H1 (cell line): Measurements from ENCODE around the gene RIPK4. TPM values are rescaled to one million over a fixed set of nuclear protein-coding genes. Genes with fewer than 3 reads are reported as not detected.

Experiments used
- ATF2 ChIP-seq: IDR thresholded peaks from 2 replicates; pipeline ENCODE4 v1.6.1; 2012; ENCODE audit warnings: low read length, inconsistent platforms
- CHD7 ChIP-seq: fragments of 300-600 bp; sonication (generic); IDR thresholded peaks from 2 replicates; pipeline ENCODE4 v1.7.1; 2012; ENCODE audit warnings: low read length, moderate library complexity, mild to moderate bottlenecking, inconsistent platforms; ENCODE audit not compliant: insufficient replicate concordance
- EP300 ChIP-seq, 2 experiments: IDR thresholded peaks; 1 replicate in 1 of 2; 2 replicates in 1 of 2; pipeline ENCODE4 v1.6.1; 2011 to 2012; ENCODE audit warnings: low read depth in 2 of 2, low read length in 2 of 2, mild to moderate bottlenecking in 2 of 2, borderline replicate concordance in 1 of 2, inconsistent platforms in 1 of 2, moderate library complexity in 1 of 2
- HDAC6 ChIP-seq: IDR thresholded peaks from one replicate; pipeline ENCODE4 v1.7.1; 2012; ENCODE audit warnings: low read depth, mild to moderate bottlenecking, inconsistent platforms, low read length, moderate library complexity
- KDM4A ChIP-seq: IDR thresholded peaks from one replicate; pipeline ENCODE4 v1.7.1; 2012; ENCODE audit warnings: low read depth, mild to moderate bottlenecking, moderate library complexity, low read length, inconsistent platforms; ENCODE audit not compliant: severe bottlenecking
- POU5F1 ChIP-seq: IDR thresholded peaks from 2 replicates; pipeline ENCODE4 v1.6.1; 2011; ENCODE audit warnings: low read depth, mild to moderate bottlenecking, low read length, moderate library complexity
- TCF12 ChIP-seq: IDR thresholded peaks from 2 replicates; pipeline ENCODE4 v1.6.1; 2011; ENCODE audit warnings: low read depth, mild to moderate bottlenecking, low read length
- polyA plus RNA-seq, 7 experiments: library from polyadenylated mRNA; depleted of rRNA in 3 of 7; stranded (reverse) in 5 of 7; unstranded in 2 of 7; fragments of >200 nt in 5 of 7; fragments of 200-250 nt in 2 of 7; gene quantifications; 1 replicate in 5 of 7; 2 replicates in 1 of 7; 4 replicates in 1 of 7; pipeline versions ENCODE4 v1.2.1 to v1.2.3, GENCODE V29; 2011 to 2013; ENCODE audit warnings: missing spikeins in 2 of 7, mixed read lengths in 2 of 7
- total RNA-seq: library from RNA; stranded (reverse); fragmentation: NEBNext Ultra II Directional; extraction: Animal tissue kit (Norgen Biotek cat#: 25700); gene quantifications from 2 replicates; pipeline ENCODE4 v1.2.1, GENCODE V29; 2021
- TF ChIP-seq, protein P1 (sequence below): IDR thresholded peaks from 2 replicates; pipeline ENCODE4 v1.6.1; 2011; ENCODE audit warnings: low read depth, mild to moderate bottlenecking, low read length; ENCODE audit not compliant: insufficient read depth

Gene RIPK4
- total and polyA plus RNA-seq, 2 of the 8 experiments (the other 6 are each of a cell fraction or from before 2014, with no cell fraction given) = 2.7 to 5.6 TPM

DNA sequence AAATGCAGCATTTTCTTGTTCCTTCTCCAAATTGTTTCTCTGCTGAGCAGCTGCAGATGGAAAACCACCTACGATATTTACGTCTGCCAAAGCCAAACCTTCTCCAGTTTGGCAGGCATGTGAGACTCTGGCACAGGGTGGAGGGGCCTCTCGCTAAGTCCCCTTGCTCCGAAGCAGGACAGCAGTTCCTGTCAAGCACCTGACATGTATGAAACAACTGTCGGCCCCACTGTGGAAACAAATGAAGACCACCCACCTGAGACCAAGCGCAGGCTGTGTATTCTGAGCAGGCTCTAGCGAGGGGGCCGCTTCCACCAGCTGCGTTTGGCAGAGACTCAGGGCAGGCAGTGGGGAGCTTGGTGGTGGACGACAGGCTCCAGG lies 74.7 kb downstream of the RIPK4 start (continued):
- no peak for TF ChIP-seq CHD7
- TF ChIP-seq, protein P1, sequence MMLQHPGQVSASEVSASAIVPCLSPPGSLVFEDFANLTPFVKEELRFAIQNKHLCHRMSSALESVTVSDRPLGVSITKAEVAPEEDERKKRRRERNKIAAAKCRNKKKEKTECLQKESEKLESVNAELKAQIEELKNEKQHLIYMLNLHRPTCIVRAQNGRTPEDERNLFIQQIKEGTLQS = no peak
- TF ChIP-seq KDM4A = no peak
- no peak for TF ChIP-seq TCF12
- TF ChIP-seq HDAC6 = no peak
- TF ChIP-seq ATF2 = no peak
- TF ChIP-seq EP300 (IDR thresholded peaks at IDR 0.05; ENCODE audit: borderline replicate concordance in 1 of 2, low read depth in 2 of 2, low read length in 2 of 2) = no peak
- TF ChIP-seq POU5F1 = no peak
- TF ChIP-seq, all 59 proteins: peak for 0
